Head of caudate nucleus (tissue), 42 donors: Measurements from ENCODE around the gene FAM107B.
"Not testable (repeated sequence)": the region's sequence is repeated elsewhere in the genome, so short reads cannot be mapped to it uniquely, and the experiment has no call there.

ENCODE experiments used
- DNase-seq, 42 donors: peaks; one replicate each; pipeline versions ENCODE4 v3.0.0 to v3.0.0-alpha.2; 2020 to 2021; ENCODE audit warnings: mixed read lengths in 7 of 42
- intact Hi-C: fragments of 100-400 bp; cut with DNase I; formaldehyde crosslinking; loops from one replicate; pipeline ENCODE4 v1.15.0; 2022

Gene FAM107B

GRCh38 chr10:14748441-14748840, 26.3 kb downstream of the FAM107B start:
- peak in 1 of 42 donors; percentile 45 for DNase-seq
- intact Hi-C loops = no loop called here

GRCh38 chr10:14742815-14743214, 31.9 kb downstream of the FAM107B start:
- intact Hi-C loops = no loop called here
- no peak for DNase-seq

- no peak for DNase-seq
- intact Hi-C loops = no loop called here
Measured at GRCh38 chr10:14742382-14742781, 32.3 kb downstream of the FAM107B start.

- no peak for DNase-seq
- intact Hi-C loops = no loop called here
Measured at GRCh38 chr10:14740684-14741247, 33.9 kb downstream of the FAM107B start.

GRCh38 chr10:14737808-14738545, 36.7 kb downstream of the FAM107B start:
- DNase-seq = no peak
- intact Hi-C loops = no loop called here

DNA sequence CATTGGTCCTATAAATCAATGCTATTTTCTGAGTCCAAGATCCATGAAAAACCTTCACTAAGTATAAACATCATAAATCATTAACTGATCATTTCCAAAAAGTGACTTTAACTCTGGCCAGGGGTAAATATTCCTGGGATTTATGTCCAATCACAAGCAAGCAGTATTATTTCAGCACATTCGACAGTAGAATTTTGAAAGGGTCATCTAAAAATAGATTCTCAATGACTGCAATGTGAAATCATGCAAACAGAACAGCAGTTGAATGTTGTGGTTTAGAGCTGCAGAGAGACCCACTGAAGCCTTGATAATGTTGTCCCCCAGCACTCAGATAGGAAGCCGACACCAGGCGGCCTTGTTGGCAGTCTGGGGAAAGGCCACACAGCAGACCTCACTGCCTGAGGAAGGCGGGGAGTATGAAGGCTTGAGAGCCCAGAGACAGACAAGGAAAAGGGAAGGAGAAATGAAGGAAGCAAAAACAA, 38.1 kb downstream of the FAM107B start:
- intact Hi-C loops = no loop called here
- DNase-seq = peak in 9 of 42 donors; percentile 12 to 61 (median 22)

- intact Hi-C loops = no loop called here
- no peak for DNase-seq
Measured at GRCh38 chr10:14736043-14736442, 38.7 kb downstream of the FAM107B start.

GRCh38 chr10:14731875-14732512, 42.7 kb downstream of the FAM107B start:
- intact Hi-C loops = no loop called here
- DNase-seq = no peak

GRCh38 chr10:14728346-14728745, 46.4 kb downstream of the FAM107B start:
- intact Hi-C loops = no loop called here

DNA sequence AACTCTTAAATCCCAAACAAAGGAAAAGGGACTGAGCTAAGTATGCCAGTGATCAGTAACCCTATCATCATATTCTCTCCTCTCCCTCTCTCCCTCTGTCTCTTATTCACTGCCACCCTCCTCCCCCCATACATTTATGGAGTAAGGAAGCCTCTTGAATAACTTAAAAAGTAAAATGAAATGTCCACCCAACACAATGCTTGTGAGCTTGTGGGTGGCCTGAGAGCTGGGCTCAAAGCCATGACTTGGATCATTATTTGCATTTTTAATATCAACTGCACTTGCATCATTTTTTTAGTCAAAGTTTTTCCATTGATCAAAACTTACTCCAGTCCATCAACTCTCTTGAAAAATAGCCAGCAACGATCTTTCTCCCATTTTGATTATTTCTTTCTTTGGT, 46.8 kb downstream of the FAM107B start:
- DNase-seq = no peak
- intact Hi-C loops = no loop called here

More at GRCh38 chr10:14728346-14728745, 46.4 kb downstream of the FAM107B start:
- no peak for DNase-seq

DNA sequence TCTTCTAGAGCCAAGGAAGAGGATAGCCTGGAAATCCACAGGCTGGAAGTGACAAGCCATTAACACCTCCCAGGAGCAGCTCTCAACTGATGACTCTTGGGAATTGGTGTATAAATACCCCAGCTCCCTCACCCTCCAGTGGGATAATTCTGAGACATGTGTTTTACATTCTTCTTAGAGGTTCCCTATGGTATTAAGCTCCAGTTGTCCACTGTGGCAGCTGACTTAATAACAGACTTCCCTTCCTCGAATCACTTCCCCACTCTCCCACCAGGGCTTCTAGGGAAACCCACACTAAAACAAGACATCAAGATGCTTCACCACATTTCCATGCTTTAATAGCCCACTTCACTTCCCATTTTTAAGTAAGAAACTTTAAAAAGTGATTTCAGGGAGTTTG, 47.2 kb downstream of the FAM107B start:
- intact Hi-C loops = no loop called here
- no peak for DNase-seq

DNA sequence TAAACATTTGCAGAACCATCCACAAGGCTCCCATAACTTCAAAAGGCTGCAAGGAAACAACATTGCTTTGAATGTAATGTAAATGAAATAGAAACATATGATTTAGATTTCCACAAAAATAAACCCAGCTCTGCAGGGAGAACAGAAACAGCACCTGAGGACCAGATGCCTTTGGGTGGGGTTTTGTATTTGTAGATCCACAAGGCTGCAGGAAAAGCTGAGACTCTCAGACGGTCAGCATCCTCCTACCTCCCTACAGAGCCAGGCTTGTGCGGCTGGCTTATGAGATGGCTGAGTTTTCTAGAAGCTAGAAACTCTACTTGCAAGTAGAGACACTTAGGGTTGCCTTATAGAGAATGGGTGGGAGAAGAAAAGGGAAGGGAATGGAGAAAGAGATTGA, 49.8 kb downstream of the FAM107B start:
- intact Hi-C loops = no loop called here
- no peak for DNase-seq

- DNase-seq = no peak
- intact Hi-C loops = no loop called here
Measured at GRCh38 chr10:14723052-14723689, 51.5 kb downstream of the FAM107B start.

- intact Hi-C loops = no loop called here
- DNase-seq = peak in 1 of 42 donors; percentile 27
Measured at GRCh38 chr10:14717552-14717951, 57.1 kb downstream of the FAM107B start.

- intact Hi-C loops = no loop called here
- DNase-seq = peak in 1 of 42 donors; percentile 2
Measured at GRCh38 chr10:14712991-14713424, 61.7 kb downstream of the FAM107B start.

- intact Hi-C loops = not testable (repeated sequence)
Measured at GRCh38 chr10:14709344-14709743, 65.4 kb downstream of the FAM107B start.

GRCh38 chr10:14707481-14707880, 67.2 kb downstream of the FAM107B start:
- DNase-seq = no peak
- intact Hi-C loops = no loop called here

More at GRCh38 chr10:14709344-14709743, 65.4 kb downstream of the FAM107B start:
- not testable (repeated sequence) for DNase-seq

DNA sequence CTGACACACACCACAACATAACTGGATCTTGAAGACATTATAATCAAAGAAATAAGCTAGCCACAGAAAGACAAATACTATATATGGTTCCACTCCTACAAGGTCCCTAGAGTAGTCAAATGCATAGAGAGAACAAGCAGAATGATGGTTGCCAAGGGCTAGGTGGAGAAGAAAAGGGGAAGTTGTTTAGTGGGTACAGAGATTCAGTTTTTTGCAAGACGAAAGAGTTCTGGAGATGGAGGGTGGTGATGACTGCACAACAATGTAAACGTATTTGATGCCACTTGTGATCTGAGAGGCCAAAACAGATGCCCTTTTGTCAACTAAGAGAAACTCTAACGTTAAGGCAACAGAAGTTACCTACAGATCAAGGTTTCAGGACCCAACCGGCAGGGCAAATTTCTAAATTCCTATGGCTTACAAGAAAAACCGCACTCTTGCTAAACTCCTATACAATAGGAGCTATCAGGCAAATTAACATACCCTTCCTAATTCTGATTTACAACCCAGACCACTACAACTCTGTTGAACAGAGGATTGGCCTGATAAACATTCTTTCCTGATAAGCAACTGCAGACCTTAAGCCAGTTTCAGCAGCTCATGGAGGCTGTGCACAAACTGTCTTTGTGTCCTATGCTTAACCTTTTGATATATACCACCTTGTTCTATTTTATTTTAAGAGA, 69.0 kb downstream of the FAM107B start:
- intact Hi-C loops = no loop called here

DNA sequence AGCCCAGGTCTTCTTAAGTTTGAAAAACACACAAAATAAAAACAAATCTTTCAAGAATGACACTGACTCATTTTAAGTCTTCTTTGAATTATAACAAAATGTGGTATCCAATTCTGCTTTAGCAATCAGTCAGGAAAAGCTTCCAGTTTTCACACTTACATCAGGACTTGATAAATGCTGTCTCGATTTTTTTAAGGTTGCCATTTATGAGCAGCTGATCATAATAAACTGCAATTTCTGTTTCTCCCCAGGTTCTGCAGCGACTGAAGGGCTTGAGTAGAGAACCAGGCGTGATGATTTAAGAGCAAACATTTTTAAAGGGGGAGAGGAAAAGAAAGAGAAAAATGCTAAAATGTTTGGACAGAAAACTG, 71.1 kb downstream of the FAM107B start:
- intact Hi-C loops = no loop called here
- DNase-seq = no peak

More for the DNA sequence above, 69.0 kb downstream of the FAM107B start:
- no peak for DNase-seq
